ENCODE measurements around the gene B3GALT2. TPM values are rescaled to one million over a fixed set of nuclear protein-coding genes. Genes with fewer than 3 reads are reported as not detected.
A peak's percentile ranks its signal among the peaks of the same experiment; 100 is the strongest.

The B3GALT2 gene
- total and polyA plus RNA-seq, 2 of the 13 experiments (the other 11 are each of a cell fraction or from before 2014, with no cell fraction given): not detected

DNA sequence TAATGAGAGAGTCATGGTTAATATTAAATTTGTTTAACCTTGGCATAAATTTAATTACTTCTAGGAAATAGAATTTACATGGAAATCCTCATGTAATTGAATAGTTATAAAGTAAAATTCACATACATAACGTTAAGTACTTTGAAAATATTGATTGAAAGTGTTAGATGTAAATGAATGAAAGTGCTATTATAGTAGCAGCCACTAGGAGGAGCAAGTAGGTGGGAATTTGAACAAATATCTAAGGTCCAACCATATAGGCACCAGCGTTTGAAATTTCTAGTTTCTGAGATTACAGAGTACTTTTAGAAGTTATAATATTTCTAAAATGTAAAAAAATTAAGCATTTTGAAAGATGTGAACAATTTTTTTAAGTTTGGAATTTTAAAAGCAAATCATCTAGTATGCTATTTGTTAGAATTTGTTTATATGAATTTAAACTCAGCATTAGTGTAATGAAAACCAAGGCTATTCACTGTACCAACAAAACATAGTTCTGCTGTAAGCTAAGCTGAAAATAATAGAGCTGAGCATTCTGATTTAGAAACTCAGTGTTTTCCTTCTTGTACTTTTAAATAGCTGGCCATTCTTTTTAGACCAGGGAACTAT lies 3.3 kb downstream of the B3GALT2 start:
- Histone ChIP-seq H3K4me2 (ENCODE audit: low read depth, low read length) (no peak overlapping the region), H3K79me2 (ENCODE audit: insufficient read depth, low read length) (peaks cover 18% of the 10 kb centered on the region), H3K27me3 (ENCODE audit: control insufficient read depth in 1 of 2, insufficient read depth in 2 of 2, low read length in 2 of 2) (no peaks in the 10 kb centered on the region), H3K9me3 (ENCODE audit: low read length) (no peaks in the 10 kb centered on the region), H4K20me1 (ENCODE audit: insufficient read depth, low read length) (0 out of 2 replicates have a peak, but pooled peaks cover 4% of the 10 kb centered on the region), H3K27ac (ENCODE audit: extremely low read length, insufficient read depth, low read length) (no peak overlapping the region), H3K4me3 (replicated peaks in 1 of 3; ENCODE audit: insufficient read depth in 1 of 3, low read depth in 2 of 3, low read length in 3 of 3) (no peak overlapping the region; a peak in 1 of 6 replicates), H2AFZ (ENCODE audit: low read length) (no peak overlapping the region), H3K4me1 (ENCODE audit: insufficient read depth, low read length) (peaks cover 16% of the 10 kb centered on the region), H3K36me3 (replicated peaks in 1 of 2; ENCODE audit: control insufficient read depth in 1 of 2, insufficient read depth in 2 of 2, low read length in 2 of 2) (no peaks in the 10 kb centered on the region), H3K9ac (ENCODE audit: insufficient read depth, low read depth, low read length) (no peak overlapping the region)
- ChIA-PET CTCF (ENCODE audit: low intra/inter-chr PET ratio, low total read pairs) (interaction anchor here (1.9 kb wide), 1 partner anchor 337 kb away, joined by 14 read pairs; no protein-coding TSS in a partner anchor), POLR2A (no interaction called here)
- intact Hi-C loops (cut with micrococcal nuclease; ENCODE audit: unreplicated experiment): loop anchor here (1.0 to 10.0 kb wide), 3 partner anchors 162 to 337 kb away; no protein-coding TSS in a partner anchor
- FAIRE-seq (no peak), DNase-seq (ENCODE audit: low spot score) (peak; percentile 39), ATAC-seq (peak; percentile 70)
- in situ Hi-C loops (cut with HindIII; ENCODE audit: extremely low pct_ligation_motif_present, low pct_unique_long_range_greater_than_20kb): no loop called here
- WGBS (ENCODE audit: low lambda C conversion rate): 6% methylated on average over 2 of the region's 2 CpGs
- no TSS peak for BruUV-seq (replicated peaks)
- TF ChIP-seq STAG1 (CRISPR knock-in tag; IDR thresholded peaks at IDR 0.05): peak; percentile 62
- TF ChIP-seq, protein P1, sequence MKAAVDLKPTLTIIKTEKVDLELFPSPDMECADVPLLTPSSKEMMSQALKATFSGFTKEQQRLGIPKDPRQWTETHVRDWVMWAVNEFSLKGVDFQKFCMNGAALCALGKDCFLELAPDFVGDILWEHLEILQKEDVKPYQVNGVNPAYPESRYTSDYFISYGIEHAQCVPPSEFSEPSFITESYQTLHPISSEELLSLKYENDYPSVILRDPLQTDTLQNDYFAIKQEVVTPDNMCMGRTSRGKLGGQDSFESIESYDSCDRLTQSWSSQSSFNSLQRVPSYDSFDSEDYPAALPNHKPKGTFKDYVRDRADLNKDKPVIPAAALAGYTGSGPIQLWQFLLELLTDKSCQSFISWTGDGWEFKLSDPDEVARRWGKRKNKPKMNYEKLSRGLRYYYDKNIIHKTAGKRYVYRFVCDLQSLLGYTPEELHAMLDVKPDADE (CRISPR knock-in tag; IDR thresholded peaks at IDR 0.05): no peak
- TF ChIP-seq, protein P2, sequence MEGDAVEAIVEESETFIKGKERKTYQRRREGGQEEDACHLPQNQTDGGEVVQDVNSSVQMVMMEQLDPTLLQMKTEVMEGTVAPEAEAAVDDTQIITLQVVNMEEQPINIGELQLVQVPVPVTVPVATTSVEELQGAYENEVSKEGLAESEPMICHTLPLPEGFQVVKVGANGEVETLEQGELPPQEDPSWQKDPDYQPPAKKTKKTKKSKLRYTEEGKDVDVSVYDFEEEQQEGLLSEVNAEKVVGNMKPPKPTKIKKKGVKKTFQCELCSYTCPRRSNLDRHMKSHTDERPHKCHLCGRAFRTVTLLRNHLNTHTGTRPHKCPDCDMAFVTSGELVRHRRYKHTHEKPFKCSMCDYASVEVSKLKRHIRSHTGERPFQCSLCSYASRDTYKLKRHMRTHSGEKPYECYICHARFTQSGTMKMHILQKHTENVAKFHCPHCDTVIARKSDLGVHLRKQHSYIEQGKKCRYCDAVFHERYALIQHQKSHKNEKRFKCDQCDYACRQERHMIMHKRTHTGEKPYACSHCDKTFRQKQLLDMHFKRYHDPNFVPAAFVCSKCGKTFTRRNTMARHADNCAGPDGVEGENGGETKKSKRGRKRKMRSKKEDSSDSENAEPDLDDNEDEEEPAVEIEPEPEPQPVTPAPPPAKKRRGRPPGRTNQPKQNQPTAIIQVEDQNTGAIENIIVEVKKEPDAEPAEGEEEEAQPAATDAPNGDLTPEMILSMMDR (CRISPR knock-in tag; IDR thresholded peaks at IDR 0.05): peak; percentile 64
- TF ChIP-seq GLI4 (CRISPR knock-in tag; IDR thresholded peaks at IDR 0.05; ENCODE audit: borderline replicate concordance): no peak
- no peak for TF ChIP-seq SYNCRIP (IDR thresholded peaks at IDR 0.05; ENCODE audit: insufficient read depth, low read depth, low read length)
- no peak for TF ChIP-seq JUNB (CRISPR knock-in tag; IDR thresholded peaks at IDR 0.05; ENCODE audit: borderline replicate concordance)
- TF ChIP-seq FOSL1 (CRISPR knock-in tag; IDR thresholded peaks at IDR 0.05; ENCODE audit: borderline replicate concordance): no peak
- TF ChIP-seq ATF1 (CRISPR knock-in tag; IDR thresholded peaks at IDR 0.05): no peak
- no peak for TF ChIP-seq NFYC (CRISPR knock-in tag; IDR thresholded peaks at IDR 0.05)
- TF ChIP-seq ZFP36L2 (CRISPR knock-in tag; IDR thresholded peaks at IDR 0.05): no peak
- TF ChIP-seq ZNF644 (CRISPR knock-in tag; IDR thresholded peaks at IDR 0.05; ENCODE audit: low read depth): no peak
- TF ChIP-seq THAP8 (CRISPR knock-in tag; IDR thresholded peaks at IDR 0.05; ENCODE audit: borderline replicate concordance): no peak
- TF ChIP-seq, protein P3, sequence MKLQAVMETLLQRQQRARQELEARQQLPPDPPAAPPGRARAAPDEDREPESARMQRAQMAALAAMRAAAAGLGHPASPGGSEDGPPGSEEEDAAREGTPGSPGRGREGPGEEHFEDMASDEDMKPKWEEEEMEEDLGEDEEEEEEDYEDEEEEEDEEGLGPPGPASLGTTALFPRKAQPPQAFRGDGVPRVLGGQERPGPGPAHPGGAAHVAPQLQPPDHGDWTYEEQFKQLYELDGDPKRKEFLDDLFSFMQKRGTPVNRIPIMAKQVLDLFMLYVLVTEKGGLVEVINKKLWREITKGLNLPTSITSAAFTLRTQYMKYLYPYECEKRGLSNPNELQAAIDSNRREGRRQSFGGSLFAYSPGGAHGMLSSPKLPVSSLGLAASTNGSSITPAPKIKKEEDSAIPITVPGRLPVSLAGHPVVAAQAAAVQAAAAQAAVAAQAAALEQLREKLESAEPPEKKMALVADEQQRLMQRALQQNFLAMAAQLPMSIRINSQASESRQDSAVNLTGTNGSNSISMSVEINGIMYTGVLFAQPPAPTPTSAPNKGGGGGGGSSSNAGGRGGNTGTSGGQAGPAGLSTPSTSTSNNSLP (IDR thresholded peaks at IDR 0.05; ENCODE audit: low read depth, low read length): peak; percentile 65; the same call in 1 of the 2 replicates
- TF ChIP-seq ZNF740 (CRISPR knock-in tag; IDR thresholded peaks at IDR 0.05): no peak
- TF ChIP-seq ZNF180 (CRISPR knock-in tag; IDR thresholded peaks at IDR 0.05; ENCODE audit: borderline replicate concordance, low read depth): no peak
- TF ChIP-seq KDM3A (CRISPR knock-in tag; IDR thresholded peaks at IDR 0.05; ENCODE audit: low read depth): no peak
- TF ChIP-seq CCDC6 (CRISPR knock-in tag; IDR thresholded peaks at IDR 0.05): no peak
- no peak for TF ChIP-seq ONECUT2 (CRISPR knock-in tag; IDR thresholded peaks at IDR 0.05)
- TF ChIP-seq NR1H2 (CRISPR knock-in tag; IDR thresholded peaks at IDR 0.05; ENCODE audit: borderline replicate concordance, low read depth): no peak

Data from HepG2 (cell line).